T-helper 2 cell (primary cell): Measurements from ENCODE around the gene MXRA7.

Experiments
- DNase-seq, 5 experiments: peaks; one replicate each; pipeline versions ENCODE4 v3.0.0 to v3.0.0-alpha.2; 2012 to 2022

The MXRA7 gene

DNA sequence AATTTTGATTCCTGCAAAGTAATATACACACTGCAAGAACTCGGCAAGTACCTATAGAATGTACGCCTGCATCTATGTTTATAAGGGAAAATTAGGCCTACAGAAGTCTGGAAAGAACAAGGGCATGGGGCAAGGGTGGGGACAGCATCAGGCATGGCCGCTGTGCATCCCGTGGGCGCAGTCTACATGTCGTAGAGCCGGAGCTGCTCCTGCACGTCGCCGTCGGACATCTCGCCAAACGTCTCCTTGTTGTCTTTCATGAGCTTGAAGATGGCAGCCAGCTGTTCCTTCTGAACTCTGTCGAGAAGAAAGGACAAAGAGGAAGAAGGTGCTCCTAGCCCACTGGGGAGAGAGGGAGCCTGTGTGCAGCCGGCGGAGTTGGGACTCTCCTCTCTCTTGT, 33.4 kb downstream of the MXRA7 start:
- DNase-seq, result no peak

DNA sequence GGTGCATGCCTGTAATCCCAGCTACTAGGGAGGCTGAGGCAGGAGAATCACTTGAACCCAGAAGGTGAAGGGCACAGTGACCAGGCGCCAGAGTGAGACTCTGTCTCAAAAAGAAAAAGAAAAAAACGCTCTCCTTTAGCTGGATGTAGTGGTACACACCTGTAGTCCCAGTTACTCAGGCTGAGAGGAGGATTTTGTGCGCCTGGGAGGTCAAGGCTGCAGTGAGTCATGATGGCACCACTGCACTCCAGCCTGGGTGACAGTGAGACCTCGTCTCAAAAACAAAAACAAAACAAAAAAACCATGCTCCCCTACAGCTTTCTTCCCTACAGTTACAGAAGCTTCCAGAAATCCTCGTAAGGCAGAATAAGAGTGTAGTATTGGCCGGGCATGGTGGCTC, 34.1 kb downstream of the MXRA7 start:
- no peak for DNase-seq

DNA sequence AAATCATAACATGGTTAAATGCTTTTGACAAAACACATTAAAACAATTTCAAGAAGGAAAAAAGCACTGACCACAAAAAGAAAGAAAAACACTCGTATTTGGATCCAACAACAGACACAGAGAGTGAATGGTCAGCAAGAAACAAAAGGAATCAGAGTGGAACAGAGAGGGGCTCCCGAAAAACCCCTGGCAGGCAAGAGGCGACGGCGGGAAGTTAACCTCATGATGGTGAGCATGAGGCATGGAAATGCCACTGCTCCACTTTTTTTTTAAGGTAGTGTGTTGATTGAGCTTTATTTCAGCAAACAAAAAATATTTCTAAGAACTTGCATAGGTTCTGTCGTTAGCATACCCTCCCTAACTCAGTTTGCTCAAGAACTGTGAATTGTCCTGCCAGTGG, 35.1 kb downstream of the MXRA7 start:
- no peak for DNase-seq

DNA sequence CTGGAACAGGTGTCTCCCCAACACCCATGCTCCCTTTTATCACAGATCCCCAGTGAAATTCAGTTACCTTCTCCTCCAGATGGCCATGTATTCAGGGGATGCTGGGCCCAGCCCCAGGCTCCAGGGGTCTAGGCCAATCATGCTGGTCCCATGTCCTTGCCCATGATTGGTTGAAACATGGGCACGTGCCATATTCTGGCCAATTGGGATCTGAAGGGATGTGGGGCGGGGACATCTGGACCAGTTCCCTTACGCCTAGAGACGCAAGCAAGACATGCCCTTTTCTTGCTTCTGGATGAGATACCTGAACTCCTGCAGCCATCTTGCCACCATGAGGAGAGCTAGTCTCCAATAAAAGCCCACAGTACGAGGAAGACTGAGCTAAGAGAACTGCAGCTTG, 36.2 kb downstream of the MXRA7 start:
- no peak for DNase-seq

DNA sequence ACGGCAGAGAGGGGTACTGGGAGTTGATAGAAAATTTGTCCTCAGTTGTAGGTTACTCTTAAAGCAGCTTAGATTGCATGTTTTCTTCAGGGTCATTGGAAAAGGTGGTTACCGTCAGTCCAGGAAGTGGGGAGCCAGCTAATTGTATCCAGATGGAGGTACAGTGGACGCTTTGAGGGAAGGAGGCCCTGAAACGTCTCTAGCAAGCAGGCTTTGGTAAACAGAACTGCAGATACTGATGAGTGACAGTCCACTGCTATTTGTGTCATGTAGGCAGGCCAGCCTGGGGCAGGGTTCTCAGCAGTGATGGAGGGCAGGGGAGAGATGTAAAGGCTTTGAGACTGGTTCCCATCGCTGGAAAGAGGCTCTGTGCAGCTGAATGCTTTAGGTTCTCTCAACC, 37.0 kb downstream of the MXRA7 start:
- no peak for DNase-seq

DNA sequence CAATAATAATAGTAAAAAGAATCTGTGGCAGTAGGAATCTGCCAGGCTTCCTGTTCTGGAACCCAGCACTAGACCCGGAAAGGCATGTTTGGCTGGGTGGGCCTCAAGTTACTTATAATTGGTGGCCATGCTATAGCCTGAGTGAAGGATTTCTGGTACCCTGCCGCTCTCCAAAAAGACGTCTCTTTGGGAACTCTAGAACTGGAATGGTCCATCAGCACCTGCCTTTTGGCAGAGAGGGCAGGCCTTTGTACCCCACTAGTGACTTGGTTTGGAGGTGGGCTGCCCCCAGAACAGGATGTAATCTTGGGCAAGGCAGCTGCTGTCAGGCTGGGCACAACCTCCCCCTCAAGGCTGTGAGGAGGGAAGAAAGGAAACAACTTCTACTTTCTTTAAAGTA, 37.9 kb downstream of the MXRA7 start:
- DNase-seq, result no peak

DNA sequence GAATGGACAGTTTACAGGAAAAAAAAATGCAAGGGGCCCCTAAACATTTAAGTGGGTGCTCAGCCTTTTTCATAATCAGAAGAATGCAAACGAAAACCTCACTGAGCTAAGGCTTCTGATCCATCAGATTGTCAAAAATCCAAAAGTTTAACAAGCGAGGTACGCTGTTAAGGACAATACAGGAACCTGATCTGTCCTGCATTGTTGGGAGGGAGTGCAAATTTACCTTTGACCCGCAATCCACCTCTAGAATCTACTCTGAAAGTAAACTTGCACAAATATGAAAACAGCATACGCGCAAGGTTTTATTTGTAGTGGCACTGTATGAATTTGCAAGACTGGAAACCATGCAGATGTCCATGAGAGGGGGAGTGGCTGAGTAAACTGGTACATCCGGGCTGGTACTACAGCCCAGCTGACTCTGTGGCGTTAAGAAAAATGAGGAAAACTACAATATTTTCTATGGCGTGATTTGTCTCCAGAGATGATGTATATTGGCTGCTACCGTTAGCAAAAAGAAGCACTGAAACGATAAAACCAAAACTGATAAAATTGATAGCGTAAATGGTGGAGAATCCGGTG, 38.4 kb downstream of the MXRA7 start:
- DNase-seq, result peak in 1 of 5 experiments; percentile 53

DNA sequence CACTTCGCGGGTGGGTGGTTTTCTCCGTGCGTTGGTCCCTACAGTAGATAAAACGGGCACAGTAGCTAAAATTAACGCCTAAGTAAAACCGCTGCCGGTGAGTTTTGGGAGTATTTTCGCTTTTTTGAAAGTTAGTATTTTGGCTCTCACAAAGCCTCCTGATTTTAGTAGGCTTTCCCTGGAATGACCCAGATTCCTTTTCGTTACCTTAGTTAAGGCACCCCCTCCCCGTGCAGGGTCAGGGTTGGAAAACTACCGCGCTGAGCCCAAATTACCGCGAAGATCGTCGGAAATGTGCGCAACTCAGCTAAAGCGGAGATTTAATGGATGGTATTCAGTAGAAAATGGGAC, 38.9 kb downstream of the MXRA7 start:
- DNase-seq, result no peak

DNA sequence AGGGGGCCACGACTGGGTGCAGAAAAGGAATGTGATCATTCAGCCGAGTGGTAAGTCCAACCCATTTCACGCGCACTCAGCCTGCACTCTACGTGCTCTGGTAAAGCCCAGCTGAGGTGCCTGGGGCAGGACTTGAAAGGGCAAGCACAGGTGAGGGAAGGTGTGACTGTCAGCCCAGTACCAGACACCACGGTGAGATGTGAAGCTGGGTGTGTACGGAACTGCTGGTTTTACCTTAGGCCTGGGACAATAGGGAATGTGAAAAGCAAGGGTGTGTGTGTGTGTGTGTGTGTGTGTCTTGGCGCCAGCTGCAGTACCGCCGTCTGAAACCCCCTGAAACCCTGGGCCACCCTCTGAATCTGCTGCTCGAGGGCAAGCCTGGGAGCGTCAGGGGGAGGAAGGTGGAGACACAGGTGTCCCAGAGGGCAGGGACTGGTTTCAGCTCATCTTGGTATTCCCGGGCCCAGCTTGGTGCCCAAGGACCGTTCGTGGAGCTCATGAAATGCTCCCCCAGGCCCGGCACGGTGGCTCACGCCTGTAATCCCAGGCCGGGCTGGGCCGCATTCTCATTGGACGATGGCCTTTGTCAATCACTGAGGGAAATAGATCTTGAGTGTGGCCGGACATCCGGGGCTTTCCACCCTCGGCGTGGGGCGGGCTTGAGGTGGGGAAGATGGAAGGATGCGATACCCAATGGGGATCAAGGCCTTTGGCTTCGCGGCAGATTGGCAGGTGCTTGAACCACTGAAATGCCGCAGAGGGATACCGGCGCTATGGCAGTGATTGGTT, 39.4 kb downstream of the MXRA7 start:
- peak; percentile 94 to 100 (median 98) for DNase-seq

DNA sequence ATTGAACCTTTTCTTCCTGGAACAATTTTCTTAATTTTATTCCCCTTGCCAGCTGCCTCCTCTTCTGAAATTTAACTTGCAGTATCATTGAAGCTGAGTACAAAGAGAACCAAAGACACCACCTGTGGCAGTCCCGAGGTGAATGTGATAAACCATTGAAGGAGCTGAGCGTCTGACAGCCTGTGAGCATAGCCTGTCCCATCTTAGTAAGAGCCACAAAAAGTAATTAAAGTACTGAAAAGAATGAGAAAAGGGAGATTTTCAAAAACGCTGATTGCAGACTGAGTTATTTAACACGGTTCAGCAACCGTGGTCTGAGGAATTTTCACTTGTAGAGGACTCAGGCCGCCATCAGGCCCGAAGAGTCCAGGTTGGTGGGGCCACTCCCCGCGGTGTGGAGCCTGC, 40.0 kb downstream of the MXRA7 start:
- no peak for DNase-seq

DNA sequence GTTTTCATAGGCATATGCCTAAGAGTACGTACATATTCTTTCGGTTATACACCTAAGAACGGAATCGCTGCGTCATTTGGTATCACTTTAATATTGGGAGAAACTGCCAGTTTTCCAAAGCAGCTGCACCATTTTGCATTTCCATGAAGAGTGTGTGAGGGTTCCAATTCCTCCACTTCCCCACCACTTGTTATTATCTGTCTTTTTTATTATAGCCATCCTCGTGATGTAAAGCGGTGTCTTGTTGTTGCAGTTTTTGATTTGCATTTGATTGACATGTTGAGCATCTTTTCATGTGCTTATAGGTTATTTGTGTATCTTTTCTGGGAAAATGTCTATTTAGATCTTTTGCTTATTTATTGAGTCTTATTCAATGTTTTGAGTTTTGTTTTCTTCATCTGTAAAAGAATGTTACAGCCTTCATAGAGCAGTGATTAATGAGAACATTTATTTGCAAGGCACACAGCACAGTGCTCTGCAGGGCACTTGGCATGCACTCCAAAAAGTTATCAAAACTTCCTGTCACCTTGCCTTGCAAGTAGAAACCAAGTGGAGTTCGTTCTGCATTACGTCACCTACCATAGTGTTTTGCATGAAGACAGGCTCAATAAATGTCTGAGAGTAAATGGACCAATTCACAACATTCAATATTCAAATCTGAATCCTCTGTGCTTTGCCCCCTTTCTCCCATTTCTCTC, 40.6 kb downstream of the MXRA7 start:
- peak in 1 of 5 experiments; percentile 35 for DNase-seq

DNA sequence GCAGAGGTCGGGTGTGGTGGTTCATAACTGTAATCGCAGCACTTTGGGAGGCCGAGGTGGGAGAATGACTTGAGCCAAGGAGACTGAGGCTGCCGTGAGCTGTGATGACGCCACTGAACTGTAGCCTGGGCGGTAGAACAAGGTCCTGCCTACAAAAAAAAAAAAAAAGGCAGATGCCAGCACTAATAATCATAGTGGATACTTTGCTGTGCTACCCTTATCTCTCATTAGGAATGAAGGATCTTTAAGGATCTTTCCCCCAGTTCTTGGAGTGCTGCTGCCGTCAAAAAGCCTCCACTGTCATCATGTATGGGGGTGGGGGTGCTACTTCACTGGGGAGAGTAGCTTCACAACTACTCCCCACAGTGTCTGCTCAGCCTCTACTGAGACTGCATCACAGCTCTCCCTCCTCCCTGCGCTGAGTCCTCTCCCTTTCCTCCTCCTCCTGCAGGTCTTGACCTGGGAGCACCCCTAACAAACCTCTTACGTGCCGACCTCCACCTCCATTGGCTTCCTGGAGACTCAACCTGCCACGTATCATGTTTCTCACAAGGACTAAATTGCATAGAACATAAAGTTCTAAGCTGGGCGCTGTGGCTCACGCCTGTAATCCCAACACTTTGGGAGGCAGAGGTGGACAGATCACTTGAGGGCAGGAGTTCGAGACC, 42.8 kb downstream of the MXRA7 start:
- DNase-seq, result no peak

DNA sequence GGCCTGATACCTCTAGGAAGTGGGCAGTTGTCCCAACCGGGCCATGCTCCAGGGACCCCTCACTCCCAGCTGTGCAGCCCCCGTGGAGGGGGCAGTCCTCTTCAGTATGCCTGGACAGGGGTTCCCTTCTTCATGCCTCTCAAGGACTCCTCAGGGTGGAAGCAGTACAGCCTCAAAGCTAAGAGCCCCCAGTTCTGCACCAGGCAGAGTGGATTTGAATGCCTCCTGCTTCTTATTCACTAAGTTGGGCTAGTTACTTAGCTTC, 43.3 kb downstream of the MXRA7 start:
- no peak for DNase-seq

DNA sequence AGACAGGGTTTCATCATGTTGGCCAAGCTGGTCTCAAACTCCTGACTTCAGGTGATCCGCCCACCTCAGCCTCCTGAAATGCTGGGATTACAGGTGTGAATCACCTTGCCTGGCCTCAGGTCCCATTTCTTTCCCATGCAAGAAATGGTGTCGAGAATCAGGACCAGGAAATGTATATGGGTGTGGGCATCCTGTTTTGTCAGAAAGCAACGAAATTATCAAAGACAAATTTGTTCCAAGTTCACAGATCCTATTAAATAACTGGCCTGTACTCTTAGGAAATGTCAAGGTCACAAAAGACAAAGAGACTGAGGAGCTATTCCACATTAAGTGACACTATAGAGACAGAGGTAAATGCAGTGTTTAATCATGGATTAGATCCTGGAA, 50.1 kb downstream of the MXRA7 start:
- no peak for DNase-seq

DNA sequence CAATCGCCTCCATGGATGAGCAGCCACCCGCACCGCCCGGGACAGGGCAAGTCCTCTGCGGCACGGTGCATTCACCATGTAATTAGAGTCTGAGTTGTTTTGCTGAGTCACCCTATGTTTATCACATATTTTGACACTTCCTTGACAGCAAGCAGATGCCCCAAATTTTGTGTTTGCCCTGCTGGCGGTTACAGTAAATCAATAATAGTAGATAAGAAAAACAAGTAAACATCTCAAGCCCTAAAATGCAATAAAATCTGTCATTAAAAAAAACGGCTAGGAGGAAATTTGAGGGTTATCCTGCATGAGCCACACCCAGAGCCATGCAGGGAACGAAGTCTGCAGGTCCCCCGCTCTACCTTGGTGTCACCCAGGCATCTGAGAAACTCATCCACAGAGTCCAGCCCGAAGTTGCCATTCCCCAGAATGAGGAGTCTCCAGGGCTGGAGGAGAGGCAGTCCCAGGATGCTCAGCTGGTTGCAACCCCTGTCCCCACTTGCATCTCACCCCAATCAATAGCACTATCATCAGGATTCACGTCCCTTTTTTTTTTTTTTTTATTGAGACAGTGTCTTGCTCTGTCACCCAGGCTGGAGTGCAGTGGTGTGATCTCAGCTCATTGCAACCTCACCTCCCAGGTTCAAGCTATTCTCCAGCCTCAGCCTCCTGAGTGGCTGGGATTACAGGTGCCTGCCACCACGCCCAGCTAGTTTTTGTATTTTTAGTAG, 50.7 kb downstream of the MXRA7 start:
- DNase-seq, result peak in 2 of 5 experiments; percentile 29 to 81

DNA sequence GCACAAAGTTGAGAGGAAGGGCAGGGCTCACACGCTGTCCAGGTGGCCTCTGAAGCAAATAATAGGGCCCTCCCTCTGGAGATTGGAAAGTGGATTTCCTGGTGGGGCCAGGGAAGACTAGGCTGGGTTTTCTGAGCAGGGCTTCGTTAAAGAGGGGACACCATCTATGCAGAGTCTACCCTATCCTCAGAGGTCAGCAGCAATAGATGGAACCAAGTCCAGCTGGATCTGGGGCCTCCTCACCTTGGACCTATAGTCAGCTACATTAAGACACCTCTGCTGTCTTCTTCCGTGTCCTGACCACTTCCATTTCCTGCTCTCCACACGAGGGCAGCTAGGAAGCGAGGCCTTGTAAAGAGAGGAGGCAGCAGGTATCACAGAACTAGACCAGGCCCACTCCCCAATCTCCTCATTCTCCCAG, 52.5 kb downstream of the MXRA7 start:
- DNase-seq, result peak in 1 of 5 experiments; percentile 45

DNA sequence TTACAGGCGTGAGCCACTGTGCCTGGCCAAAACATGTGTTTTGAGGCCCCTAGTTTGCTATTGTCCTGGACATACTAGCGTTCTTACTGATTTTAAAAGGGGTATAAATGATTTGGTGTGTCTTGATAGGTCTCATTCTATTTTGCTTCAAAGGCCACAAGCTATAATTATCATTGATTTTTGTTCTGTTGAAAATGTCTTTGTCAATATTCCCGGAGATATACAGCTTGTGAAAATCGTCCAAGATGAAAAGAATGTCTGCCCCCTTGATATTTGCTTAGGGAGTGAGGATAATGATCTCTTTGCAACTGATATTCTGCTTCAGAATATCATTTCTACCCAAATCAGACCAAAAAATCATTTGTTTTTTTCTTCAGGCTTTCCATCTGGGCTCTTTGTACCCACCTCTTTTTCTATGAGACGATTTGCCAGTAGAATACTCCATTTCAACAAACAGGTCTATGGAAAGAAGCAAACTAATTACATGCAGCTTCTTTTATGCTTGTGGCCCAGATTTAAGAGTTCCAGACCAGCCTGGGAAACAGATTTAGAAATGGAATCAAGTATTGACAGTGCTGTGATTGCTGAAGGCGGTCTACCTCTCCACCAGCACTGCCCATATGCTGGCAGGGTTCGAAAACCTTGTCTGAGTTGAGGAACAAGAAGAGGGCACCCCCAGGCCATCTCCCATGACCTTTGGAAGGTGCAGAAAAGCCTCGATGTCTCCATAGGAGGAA, 53.1 kb downstream of the MXRA7 start:
- DNase-seq, result no peak

DNA sequence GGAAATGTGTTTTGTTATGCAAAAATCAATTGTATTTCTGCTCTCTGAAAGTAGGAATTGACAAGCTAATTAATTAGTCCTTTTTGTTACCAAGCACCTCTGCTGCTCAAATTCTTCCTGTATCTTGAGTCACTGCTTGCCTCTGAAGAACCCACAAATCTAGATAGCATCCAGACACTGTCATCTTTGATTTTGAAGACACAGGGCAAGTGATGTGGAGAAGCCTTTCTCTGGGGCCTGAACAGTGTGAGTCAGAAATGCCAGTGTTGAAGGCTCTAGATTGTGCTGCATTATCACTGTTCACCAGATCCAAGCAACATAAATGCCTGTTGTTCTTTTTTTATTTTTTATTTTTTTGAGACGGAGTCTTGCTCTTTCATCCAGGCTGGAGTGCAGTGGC, 56.4 kb downstream of the MXRA7 start:
- DNase-seq, result peak in 1 of 5 experiments; percentile 68

DNA sequence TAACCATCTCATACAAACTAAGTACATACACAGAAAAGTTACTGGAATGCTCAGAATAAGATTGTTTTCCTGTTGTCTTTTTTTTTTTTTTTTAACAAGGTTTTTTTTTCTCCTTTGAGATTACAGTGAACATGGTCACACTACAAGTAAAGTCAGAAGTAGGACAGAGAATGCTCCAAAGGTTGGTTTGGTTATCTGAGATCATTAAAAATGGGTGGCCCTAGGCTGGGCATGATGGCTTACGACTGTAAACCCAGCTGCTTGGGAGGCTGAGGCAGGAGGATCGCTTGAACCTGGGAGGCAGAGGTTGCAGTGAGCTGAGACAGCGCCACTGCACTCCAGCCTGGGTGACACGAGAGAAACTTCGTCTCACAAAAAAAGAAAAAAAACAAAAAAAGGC, 60.3 kb downstream of the MXRA7 start:
- no peak for DNase-seq

DNA sequence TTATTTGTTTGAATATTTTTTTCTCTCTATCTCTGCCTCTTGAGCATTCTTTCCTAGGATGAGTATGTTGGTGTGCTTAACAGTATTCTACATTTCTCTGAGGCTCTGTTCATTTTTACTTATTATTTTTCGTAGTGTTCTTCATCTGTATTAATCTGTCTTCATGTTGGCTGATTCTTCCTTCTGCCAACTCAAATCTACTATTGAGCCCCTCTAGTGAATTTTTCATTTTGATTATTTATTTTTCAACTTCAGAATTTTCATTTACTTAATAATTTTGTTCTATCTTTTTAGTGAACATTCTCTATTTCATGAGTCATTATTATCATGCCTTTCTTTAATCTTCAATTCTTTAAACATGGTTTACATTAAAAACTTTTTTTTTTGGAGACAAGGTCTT, 64.1 kb downstream of the MXRA7 start:
- no peak for DNase-seq

DNA sequence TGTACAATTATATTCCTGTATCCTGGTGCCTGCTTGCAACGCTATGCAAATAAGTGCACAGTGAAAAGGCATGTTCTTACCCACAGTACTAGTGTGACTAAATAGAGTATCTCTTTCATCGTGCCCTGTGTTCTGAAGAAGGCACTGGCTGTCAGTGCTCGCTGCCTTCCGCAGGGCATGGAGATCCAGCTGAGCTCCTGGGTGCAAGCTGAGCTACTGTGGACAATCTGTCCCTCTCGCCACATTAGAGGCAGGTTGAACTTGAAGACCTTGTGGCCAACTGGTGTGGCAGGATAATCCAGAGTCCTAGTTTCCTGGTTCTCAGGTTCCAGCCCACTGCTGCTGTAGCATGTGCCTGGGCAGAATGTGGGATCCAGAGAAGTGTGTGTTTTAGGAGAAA, 65.3 kb downstream of the MXRA7 start:
- no peak for DNase-seq

DNA sequence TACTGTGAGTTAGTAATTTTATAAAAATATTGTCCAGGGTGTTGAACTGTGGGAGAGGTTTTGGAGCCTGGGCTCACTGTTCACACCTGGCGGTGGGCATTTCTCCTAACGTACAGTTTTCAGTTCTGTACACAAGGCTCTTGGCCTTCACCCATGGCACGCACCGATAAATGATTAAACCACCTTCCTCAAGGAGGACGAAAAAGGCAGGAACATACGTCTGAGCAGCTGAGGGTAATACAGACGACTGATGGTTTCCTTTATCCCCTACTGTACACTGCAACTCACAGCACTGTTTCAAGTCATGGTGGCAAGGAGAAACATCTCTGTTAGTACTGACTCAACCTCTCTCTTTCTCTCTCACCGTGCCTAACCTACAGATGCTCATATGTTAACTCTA, 65.8 kb downstream of the MXRA7 start:
- DNase-seq, result no peak
